Measurements from ENCODE around the gene SCN1B.
"Not testable (repeated sequence)": the region's sequence is repeated elsewhere in the genome, so short reads cannot be mapped to it uniquely, and the experiment has no call there.

SCN1B gene

DNA sequence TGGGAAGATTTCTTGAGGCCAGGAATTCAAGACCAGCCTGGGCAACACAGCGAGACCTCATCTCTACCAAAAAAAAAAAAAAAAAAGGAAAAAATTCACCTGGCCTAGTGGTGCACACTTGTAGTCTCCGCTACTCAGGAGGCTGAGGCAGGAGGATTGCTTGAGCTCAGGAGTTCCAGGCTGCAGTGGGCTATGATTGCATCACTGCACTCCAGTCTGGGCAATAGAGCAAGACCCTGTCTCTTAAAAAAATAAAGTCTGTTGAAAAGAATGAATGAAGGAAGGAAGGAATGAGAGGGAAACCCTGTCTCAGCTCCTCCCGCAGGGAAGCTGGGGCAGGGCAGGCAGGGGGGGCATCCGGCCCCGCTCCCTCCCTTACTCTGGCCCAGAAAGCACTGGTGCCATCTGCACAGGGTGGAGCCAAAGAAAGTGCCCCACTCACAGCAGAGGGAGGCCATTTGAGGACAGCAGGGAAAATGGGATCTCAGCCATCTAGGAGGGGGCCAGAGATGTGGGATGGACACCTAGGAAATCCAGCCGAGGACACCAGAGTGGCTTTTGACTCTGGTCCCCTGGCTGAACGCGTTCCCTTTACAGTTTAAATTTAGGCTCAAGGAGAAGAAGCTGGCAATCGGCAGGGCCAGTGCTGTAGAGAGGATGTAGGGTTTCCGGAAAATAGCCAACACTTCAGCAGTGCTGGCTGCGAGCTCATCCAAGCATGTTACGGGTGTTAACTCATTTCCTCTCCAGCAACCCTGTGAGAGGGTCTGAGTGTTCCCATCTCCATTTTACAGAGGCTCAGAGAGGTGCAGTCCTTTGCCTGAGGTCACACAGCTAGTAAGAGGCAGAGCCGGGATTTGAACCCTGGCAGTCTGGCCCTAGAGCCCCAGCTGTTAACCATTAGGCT is 7.7 kb downstream of the SCN1B start:
- no peak for DNase-seq (ENCODE audit: low read depth)

DNA sequence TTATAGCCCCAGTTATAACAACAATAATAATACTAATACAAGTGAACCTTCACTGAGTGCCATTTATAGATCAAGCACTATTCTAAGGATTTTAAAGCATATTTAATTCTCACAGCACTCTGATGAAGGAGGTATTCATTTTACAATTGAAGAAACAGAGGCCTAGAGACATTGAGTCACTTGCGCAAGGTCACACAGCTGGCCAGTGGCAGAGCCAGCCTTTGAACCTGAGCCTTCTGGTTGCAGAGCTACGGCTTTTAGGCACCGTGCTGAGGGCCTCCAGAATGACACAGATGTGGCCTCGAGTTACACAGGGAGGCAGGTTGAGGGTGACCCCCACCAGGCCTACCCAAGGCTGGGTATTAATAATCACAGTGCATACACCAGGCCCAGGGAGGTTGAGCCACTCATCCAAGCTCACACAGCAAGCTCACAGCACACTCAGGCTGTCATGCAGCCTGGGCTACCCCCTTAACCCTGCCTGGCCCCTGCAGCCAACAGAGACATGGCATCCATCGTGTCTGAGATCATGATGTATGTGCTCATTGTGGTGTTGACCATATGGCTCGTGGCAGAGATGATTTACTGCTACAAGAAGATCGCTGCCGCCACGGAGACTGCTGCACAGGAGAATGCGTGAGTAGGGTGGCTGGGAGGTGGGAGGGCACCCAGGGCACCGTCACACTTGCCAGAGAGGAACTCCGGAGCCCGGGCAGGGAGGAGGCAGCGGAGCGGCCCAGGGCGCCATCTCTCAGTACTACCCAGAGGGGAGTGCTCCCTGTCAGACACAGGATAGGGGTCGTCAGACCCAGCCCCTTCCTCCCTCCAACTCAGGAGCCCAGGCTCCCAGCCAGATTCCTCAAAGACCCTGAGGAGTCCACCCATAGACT is 8.6 kb downstream of the SCN1B start:
- DNase-seq (ENCODE audit: low read depth) = no peak

DNA sequence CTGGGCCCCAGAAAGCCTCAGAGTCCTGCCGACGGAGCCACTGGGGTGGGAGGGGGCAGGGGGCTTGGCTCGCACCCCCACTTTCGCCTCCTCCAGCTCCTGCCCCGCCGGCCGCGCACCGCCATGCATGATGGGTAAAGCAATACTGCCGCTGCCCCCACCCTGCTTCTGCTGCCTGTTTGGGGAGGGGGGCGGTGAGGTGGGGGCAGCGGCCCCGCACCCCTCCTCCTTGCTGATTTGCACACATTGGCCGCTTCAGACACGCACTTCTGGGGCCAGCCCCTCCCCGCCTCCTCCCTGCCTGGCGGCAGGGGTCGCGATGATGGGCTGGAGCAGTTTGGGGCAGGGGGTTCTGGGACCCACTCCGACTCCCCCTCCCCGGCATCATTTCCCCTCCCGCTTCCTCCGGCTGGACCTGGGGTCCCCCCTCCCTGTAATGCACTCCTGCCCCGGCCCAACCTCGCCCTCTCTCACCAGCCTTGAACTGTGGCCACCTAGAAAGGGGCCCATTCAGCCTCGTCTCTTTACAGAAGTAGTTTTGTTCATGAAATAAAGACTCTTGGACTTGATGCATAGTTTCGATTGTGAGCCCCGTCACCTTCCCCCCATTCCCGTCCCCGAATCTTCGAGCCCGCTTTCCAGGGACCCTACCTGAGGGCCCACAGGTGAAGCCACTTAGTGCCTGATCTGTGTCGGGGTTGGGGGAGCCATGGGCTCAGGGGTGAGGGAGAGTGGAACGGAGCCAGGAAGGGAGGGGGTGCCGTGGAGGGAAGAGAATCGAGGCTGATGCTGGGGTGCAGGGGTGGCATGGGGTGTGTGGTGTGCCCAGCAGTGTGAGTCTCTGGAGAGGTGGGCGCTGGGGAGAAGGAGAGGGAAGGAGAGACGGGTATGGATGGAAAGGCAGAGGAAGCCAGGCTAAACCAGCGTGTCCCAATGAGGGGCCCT is 9.9 kb downstream of the SCN1B start:
- DNase-seq (ENCODE audit: low read depth) = no peak

DNA sequence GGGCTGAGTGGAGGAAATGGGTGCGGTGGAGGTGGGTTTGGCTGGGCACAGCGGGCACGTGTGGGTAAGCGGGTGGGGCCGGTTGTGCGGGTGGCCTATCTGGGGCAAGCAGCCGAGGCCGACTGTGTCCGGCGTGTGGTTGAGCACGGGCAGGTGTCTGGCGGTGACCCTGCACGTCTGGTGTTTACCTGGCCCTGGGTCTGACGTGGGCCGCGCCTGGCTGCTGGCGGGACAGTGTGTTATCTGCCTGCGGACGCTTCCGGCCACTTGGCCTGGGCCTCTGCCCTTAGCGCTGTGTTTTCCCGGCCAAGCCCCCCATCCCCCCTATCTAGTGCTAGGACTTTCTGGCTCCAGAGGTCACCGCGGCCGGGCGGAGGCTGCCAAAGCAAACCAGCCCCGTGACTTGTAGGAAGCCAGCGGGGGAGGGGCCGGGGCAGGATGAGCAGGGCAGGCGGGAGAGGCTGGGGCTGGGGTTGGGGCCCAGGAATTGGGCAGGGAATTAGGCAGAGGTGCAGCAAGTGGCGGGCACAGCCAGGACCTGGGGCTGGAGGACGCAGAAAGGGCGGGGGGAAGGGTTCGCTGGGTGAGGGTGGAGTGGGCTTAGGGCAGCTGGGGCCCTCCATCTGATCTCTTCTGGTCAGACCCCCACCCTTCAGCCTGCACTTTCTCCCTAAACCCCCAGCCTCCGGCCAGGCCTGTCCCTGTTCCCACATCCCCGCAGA is 10.7 kb downstream of the SCN1B start:
- DNase-seq (ENCODE audit: low read depth) = peak; percentile 16

DNA sequence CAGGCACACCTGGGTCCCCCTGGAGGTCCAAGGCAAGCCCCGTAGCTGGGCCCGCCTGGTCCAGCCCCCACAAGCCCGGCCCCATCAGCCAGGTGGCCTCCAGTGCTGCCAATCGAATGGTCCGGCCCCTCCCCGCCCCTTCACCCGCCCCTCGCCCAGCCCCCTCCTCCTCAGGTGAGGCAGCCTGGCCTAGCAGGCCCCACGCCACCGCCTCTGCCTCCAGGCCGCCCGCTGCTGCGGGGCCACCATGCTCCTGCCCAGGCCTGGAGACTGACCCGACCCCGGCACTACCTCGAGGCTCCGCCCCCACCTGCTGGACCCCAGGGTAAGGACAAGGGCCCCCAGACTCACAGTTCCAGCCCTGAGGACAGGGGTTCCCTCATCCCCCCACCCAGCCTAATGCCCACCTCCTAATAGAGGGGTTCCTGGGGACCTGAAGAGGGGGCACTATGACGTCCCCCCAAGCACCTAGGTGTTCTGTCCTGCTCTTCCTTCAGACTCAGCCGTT is 11.3 kb downstream of the SCN1B start, which contains the start of gene HPN:
HPN (plus strand) TSS at position 174 of the 508 bp plus-strand sequence. CDS start 786 bp downstream, outside the sequence.
- no peak for DNase-seq (ENCODE audit: low read depth)

DNA sequence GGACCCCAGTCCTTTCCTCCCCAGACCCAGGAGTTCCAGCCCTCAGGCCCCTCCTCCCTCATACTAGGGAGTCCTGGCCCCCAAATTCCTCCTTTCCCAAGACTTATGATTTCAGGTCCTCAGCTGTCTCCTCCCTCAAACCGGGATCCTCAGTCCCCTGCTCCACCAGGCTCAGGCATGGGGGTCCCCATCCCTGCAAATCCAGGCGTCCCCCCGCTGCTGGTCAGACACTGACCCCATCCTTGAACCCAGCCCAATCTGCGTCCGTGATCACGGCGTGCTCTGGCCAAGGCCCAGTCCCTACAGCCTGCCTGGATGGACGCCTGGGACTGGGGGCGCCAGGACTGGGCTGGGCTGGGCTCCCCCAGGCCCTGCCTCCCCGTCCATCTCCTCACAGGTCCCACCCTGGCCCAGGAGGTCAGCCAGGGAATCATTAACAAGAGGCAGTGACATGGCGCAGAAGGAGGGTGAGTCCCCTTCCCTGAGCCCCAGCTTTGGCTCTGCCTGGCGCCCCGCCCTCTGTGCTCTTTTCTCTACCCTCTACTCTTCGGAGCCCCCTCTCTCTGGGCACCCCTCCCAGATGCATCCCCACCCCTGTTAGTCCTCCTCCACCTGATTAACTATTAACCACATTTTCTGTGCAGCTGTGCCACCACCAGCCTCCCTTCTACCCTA is 11.9 kb downstream of the SCN1B start:
- DNase-seq (ENCODE audit: low read depth) = no peak

DNA sequence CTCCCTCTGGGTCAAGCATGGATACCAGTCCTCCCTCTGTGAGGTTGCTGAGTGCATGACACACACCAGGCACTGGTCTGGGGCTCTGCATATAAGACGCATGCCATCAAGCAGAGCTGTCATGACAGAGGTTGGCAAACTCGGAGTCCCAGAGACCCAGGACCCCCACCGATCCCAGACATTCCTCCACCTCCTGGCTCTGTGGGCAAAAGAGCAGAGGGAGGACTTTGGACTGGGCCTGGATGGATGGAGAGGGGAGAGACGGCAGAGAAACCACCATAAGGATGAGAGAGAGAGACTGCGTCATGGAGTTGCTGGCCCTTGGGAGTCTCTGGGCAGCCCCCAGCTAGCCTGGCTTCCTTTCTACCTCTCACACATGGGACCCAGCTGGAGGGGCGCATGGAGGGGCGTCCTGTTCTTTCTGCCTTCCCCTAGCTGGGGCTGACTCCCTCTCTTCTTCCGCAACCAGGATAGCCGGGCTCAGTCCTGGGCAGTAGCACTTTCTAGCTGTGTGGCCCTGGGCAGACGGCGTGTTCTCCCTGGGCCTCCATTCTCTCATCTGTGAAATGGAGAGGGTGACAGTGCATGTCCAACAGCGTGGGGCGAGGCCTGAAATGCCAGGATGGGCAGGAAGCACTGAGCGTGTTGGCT is 12.8 kb downstream of the SCN1B start:
- DNase-seq (ENCODE audit: low read depth) = no peak

DNA sequence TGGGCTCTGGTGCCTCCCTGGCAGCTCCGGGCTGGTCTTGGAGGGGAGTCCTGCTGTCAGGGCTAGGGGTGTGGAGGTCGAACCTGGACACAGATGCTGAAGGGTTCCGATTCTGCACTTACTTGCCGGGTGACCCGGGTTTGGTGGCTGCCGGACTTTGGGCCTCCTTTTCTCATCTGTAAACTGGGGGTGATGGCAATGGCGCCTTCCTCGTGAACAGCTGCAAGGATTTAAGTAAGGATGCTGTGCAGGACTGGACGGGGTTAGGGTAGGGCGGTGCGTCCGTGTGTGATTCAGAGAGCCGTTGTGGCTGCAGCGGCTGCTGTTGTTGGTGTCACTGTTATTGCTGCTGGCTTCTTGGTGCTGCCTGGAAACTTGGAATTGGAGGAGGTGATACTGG is 13.6 kb downstream of the SCN1B start:
- DNase-seq (ENCODE audit: low read depth) = no peak

DNA sequence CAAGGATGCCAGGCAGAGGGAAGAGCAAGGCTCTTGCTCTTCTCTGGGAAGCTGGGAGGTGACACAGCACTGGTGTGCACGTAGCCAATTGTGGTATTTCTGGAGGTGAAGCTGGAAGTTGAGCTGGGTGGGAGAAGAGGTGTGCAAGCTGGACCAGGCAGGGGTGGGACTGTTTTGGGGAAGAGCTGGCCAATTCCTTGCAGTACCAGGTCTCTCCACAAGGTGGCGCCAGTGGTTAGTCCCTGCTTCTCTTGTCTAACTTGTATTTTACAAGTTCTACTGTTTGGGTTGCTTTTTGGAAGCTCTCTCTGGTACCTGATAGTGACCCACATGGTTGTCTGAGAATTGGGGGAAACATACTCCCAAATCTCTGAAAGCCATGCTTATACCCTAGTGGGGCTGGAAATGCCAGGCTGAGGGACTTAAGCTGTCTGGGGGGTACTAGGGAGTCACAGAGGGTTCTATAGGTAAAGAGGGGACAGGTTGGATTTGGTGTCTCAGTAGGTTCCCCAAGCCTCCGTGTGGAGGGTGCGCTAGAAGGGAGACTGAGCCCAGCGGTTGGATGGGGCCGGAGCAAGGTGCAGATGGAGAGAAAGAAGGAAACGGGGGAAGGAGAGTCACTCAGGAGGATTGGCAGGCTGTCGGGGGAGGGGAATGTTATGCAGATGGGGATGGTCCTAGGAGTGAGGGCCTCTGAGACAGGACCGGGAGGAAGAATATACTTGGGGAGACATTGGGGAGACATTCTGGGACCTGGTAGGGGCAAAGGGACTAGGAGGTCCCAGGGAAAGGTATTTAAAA is 14.2 kb downstream of the SCN1B start:
- peak; percentile 28 for DNase-seq (ENCODE audit: low read depth)

DNA sequence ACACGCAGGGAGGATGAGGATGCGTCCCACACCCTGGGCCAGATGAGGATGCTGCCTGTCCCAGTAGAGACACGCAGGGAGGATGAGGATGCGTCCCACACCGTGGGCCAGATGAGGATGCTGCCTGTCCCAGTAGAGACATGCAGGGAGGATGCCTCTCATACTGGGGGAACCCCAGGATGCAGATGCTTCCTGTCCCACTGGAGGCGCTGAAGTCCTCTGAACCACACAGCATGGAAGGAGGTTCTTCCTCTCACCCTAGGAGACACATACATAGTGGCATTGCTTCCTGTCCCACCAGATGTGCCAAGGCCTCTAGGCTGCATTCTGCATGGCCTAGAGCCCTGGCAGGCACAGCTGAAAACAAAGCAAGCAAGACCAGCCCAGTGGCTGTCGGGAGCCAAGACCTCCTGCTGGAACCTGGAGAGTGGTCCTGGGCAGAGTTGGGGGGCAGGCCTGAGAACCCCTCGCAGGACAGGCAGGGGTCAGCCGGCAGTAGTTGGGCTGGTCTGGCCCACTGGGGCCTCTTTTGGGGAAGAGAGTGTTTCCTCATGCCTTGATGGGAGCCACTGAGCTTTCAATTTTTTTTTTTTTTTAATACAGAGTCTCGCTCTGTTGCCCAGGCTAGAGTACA is 15.5 kb downstream of the SCN1B start:
- DNase-seq (ENCODE audit: low read depth) = no peak

DNA sequence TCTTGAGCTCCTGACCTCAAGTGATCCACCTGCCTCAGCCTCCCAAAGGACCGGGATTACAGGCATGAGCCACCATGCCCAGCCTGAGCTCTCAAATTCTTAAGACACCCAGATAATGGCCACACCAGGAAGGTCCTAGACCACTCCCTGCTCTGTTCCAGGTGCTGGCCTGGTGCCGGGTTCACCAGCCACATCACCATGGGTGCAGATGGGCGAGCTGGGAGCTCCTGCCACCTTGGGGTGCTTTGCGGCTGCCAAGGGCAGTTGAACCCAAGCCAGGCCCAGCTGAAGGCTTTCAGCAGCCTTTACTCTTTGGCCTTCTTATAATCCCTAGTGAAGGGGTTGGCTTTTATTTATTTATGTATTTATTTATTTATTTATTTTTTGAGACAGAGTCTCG is 16.2 kb downstream of the SCN1B start:
- DNase-seq (ENCODE audit: low read depth) = no peak

DNA sequence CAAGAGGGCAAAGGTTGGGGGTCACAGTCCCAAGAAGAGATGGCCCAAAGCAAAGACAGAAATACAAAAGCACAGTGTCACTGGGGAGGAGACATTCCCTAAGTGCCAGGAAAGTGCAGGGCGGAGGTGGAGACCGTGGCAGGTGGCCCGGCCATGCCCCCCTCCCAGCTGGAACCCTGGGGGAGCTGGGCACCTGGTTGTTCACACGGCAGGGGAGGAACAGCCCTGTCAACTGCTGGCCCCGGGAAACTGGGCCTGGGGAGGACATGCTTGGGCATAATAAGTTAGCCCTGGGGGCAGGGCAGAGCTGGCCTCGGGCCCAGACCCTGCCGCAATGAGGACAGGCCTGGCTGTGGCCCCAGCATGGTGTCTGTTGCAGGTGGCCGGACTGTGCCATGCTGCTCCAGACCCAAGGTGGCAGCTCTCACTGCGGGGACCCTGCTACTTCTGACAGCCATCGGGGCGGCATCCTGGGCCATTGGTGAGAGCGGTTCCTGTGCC is 18.7 kb downstream of the SCN1B start:
- no peak for DNase-seq (ENCODE audit: low read depth)

DNA sequence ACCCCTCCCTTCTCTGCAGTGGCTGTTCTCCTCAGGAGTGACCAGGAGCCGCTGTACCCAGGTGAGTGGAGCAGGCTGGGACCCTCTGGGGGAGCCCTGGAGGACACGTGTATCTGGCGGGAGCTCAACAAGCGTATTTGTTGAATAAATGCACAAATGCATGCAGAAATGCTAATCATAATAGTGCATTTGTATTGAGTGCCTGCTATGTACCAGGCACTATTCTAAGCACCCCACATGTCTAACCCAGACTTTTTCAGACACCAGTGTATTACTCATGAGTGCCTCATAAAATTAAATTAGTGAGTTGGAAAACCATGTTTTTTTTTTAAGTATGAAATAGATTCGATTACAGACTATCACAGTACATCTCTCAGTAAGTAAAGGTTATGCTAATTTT is 19.2 kb downstream of the SCN1B start:
- no peak for DNase-seq (ENCODE audit: low read depth)

DNA sequence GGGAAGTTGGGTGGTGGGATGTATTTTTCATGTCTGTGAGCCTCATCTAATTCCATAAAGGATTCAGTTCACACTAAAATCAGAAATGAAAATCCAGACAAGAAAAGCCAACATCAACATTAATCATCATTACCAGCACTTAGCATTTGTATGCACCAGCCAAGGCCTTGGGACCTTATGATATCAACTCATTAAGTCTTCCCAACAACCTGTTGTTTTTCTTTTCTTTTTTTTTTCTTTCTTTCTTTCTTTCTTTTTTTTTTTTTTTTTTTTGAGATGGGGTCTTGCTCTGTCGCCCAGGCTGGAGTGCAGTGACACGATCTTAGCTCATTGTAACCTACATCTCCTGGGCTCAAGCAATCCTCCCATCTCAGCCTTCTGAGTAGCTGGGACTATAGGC is 20.4 kb downstream of the SCN1B start:
- not testable (repeated sequence) for DNase-seq (ENCODE audit: low read depth)

DNA sequence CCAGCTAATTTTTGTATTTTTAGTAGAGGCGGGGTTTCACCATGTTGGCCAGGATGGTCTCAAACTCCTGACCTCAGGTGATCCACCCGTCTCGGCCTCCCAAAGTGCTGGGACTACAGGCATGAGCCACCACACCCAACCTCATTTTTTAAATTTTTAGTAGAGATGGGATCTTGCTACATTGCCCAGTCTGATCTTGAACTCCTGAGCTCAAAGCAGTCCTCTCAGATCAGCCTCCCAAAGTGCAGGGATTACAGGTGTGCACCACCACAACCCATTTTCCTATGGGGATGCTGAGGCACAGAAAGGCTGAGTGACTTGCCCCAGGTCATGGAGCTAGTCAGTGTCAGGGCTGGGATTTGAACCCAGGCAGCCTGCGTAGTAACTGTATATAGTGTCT is 21.0 kb downstream of the SCN1B start:
- not testable (repeated sequence) for DNase-seq (ENCODE audit: low read depth)

DNA sequence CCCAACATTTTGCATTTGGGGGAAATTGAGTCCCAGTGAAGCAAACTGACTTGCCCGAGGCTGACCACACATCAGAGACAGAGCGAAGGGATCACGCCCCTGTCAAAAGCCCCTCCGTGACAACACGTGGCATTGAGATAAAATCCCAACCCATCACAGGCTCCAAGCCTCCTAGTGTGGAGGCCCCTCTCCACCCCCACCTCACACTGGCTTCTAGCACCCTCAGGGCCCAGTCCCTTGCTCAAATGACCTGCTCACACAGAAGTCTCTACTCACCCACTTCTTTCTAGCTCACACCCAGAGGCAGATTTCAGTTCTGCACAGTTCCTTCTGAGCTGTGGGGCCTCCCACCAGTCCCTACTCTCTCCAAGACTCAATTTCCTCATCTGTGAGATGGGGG is 21.5 kb downstream of the SCN1B start:
- no peak for DNase-seq (ENCODE audit: low read depth)

DNA sequence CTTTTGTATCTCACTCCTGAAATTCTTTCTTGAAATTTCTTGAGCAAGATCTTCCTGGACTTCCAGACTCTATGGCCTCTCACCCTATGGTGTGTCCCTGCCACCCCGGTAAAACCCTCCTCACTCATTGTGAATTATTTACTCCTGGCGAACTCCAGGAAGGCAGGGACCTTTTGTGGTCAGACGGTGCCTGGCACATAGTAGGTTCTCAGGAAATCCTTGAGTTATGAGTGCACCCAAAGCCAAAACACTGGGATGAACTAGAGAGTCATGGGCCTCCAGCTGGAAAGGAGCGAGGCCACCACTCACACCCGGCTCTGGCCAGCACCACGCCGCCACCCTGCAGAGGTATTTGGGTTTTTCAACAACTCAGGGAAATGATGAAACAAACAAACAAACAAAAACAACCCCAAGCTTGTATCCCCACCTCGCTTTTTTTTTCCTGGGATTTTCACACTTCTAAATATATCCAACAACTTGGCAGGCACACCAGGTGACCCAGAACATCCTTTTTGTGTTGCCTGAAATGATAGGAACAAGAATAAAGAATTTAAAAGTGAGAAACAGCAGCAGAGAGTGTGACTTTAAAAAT is 22.4 kb downstream of the SCN1B start:
- no peak for DNase-seq (ENCODE audit: low read depth)

Data from stimulated activated CD4-positive, alpha-beta T cell treated with anti-CD3 and anti-CD28 coated beads, Interleukin-2, amount 100 ng/mL, for 4 hours (primary cell).